GM18505 (cell line): ENCODE data around the gene SLC66A3.
"Not testable (repeated sequence)": the region's sequence is repeated elsewhere in the genome, so short reads cannot be mapped to it uniquely, and the experiment has no call there.

Experiments
- ATAC-seq: cut with Tn5 transposase; IDR thresholded peaks from one replicate; pipeline ENCODE4 v1.9.1; 2021; ENCODE audit not compliant: unreplicated experiment
- POLR2A ChIP-seq: IDR thresholded peaks from 4 replicates; pipeline ENCODE4 v1.6.1; 2011; ENCODE audit warnings: borderline replicate concordance; ENCODE audit not compliant: insufficient read depth, insufficient read length; ENCODE audit errors: extremely low read depth

Gene SLC66A3

DNA sequence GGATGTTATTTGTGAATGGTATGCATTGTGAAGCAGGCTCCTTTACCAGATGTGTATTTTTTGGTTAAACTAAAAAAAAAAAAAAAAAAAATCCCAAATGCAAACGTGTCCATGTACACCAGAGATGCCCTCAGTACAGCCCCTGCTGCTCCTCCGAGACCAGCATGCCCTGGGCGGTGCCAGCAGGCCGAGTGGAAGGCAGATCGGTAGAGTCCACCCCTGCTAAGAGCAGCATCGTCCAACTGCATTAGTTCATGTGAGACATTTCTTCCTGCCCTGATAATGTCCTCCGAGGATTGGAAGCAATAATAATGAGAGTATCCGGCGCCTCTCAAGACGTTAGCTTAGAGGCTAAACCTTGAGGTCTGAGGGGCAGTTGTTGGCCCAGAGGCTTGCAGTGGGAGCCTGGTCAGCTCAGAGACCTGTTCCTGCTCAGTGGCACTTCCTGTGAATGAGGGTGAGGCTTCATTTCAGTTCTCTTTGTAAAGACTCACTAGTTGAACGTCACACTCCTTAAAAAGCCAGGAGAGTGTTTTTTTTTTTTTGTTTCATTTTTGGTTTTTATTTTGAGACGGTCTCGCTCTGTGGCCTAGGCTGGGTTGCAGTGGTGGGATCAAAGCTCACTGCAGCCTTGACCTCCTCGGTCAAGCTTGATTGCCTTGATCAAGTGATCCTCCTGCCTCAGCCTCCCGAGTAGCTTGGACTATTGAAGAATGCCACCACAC, 5.6 kb downstream of the SLC66A3 start:
- TF ChIP-seq POLR2A = peak; percentile 44
- peak; percentile 67 for ATAC-seq

DNA sequence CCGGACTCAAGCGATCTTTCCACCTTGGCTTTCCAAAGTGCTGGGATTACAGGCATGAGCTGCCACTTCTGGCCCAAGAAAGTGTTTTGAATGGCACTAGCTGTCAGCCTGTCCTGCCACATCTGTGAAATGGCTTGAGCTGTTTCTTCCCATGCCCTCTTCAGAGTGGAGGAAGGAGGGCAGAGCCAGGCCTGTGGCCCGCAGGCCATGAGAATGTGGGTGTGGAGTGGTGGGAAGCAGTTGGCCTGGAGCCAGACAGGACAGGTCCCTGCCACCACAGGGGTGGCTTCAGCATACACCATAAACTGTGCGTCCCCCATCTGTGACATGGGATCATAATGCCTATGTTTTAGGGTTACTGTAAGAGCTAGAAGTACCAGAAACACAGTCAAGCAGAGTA, 6.5 kb downstream of the SLC66A3 start:
- no peak for TF ChIP-seq POLR2A
- ATAC-seq = no peak

DNA sequence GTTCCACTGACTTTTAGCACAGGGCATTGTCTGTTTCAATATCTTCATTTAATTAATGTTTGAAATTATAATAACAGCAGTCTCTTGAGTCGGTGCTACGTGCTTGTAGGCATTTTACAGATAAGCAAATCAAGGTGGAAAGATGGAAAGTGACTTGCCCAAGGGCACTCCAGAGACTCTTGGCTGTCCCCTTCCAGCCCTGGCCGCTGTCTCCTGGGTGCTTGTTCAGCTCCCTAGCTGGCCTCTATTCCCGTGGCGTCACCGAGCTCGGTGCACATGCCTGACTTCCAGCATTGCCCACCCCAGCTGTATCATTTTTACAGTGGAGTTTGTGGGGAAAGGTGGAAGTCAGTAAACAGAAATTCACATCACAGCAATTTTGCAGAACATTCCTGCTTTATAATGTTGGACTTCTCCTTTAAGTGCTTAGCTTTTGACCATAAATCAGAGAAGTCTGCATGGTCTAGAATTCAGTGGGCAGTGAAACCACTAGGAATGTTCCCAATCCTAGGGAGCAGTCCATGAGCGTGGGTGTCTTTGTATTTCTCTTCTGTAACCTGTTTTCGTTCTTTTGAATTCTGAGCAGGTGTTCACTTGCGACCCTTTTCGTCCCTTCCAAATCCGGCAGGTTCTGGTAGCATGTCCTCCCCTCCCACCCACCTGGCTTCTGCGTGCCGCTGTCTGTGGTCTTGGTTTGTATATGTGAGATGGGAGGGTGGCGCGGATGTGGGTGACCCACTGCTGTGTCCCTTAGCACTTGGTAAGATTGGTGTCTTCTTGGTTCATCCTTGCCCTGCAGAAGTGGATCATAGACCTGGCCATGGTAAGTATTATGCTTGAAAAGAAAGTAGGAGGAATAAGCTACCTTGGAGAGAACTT, 8.4 kb downstream of the SLC66A3 start:
- ATAC-seq = no peak
- no peak for TF ChIP-seq POLR2A

DNA sequence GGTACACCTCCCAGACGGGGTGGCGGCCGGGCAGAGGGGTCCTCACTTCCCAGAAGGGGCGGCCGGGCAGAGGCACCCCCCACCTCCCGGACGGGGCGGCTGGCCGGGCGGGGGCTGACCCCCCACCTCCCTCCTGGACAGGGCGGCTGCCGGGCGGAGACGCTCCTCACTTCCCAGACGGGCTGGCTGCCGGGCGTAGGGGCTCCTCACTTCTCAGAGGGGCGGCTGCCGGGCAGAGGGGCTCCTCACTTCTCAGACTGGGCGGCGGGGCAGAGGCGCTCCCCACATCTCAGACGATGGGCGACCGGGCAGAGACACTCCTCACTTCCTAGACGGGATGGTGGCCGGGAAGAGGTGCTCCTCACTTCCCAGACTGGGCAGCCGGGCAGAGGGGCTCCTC, 9.8 kb downstream of the SLC66A3 start:
- not testable (repeated sequence) for ATAC-seq

DNA sequence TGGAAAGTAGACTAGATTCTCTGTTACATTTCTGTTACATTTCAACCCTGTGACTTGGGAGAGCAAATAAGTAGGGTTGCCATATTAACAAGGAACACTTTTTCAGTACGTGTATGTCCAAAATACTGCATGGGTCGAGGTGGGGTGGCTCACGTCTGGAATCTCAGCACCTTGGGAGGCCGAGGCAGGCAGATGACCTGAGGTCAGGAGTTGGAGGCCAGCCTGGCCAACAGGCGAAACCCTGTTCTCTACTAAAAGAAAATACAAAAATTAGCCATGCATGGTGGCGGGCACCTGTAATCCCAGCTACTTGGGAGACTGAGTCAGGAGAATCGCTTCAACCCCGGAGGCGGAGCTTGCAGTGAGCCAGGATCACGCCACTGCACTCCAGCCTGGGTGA, 11.2 kb downstream of the SLC66A3 start:
- no peak for TF ChIP-seq POLR2A
- ATAC-seq = no peak

DNA sequence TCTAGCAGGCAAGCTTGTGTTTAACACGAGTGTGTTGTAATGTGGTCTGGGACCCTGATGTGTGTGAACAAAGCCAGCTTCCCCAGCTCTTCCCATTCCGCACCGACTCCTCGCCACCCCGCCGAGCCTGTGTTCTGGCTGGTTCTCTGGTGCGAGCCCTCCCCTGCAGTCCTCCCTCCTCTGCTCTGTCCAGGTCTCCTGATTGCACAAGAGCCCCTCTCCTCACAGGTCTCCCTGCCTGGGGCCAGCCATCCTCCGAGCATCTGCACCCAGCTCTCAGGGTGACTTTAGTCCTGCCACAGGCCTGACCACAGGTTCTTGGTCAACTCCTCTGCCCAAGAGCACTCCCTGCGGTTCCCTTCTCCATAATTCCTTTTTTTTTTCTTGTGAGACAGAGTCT, 13.2 kb downstream of the SLC66A3 start:
- no peak for ATAC-seq
- TF ChIP-seq POLR2A = no peak

DNA sequence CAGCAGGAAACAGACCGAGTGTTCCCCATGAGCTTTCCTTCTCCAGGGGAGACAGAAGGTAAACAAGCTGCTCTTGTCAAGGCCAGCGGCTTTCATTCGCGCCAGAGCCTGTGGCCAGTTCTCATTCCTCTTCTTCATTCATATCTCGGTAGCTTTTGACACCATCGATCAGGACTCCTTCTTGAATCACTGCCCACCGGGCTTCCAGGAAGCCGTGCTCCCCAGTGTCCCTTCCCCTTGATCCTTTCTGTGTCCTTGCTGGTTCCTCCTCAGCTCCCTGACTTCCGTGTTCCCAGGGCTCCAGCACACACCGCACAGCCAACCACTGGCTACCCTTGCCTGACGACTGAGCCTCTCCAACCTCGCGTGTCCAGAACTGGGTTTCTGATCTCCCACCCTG, 14.1 kb downstream of the SLC66A3 start:
- TF ChIP-seq POLR2A = no peak
- no peak for ATAC-seq

DNA sequence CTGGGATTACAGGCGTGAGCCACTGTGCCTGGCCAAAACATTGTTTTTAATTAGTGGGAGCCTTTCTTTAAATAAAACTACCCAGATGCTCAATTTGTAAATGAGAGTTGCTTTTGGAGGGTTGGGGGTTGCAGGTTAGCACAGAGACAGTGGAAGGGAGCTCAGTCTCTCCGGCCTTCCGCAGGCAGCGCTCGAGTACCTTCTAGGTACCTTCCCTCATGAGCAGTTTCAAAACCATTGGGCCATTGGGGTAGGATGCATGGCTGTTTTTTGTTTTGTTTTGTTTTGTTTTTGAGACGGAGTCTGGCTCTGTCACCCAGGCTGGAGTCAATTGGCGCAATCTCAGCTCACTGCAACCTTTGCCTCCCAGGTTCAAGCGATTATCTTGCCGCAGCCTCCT, 19.0 kb downstream of the SLC66A3 start:
- no peak for TF ChIP-seq POLR2A
- ATAC-seq = no peak

DNA sequence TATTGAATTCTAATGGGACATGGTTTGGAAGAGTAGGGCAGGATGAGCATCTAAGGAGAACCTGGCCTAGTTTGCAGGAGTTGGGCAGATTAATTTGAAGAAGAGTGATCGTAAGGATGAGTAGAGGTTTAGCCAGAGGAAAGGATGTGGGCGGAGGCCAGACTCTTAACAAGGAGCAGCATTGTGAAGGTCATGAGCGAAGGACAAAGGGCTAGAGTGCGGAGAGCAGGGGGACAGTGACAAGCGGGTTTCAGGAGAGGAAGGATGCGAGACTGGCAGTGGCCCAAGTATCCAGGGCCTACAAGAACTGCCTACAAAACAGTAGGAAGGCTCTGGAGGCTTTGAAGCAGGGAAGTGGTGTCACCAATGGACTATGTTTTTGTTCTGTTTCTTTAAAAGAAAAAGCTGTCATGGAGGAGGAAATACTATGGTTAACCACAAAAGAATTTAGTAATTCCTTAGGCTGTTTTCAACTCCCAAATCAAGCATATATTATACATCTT, 20.1 kb downstream of the SLC66A3 start:
- ATAC-seq = no peak
- TF ChIP-seq POLR2A = no peak

DNA sequence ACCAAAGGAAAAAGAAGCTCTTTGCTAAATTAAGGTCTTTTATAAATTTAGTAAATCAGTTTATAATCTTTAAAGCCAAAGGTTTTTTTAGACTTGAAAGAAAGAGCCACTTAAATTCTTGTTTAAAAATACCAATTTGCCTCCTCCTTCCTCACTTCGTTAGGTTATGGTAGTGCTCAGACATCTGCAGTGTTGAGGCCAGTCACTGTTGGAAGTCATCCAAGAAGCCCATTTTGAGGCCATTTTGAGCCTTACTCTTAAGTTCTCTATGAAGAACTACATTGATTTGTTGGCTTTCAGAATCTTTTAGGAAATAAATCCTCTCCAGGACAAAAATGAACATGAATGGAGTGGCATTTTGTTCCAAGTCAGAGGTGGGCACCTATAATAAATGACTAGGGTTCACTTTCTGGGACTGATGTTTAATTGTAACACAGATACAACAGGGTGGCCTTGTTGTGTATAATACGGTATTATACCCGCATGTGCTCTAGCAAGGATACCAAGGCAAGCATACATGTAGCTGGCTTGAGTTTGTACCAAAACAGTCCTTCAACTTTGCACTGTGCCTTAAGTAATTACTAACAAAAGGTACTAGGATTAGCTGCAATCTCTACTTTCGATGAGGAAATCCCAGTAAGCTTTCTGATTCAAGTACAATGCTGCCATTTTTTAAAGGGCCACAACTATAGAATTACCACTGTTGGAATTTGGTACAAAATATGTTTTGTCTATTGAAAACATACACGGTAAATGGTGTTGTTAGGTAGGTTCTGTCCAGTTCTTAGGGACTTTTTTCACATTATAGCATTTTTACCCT, 22.8 kb downstream of the SLC66A3 start:
- no peak for ATAC-seq
- TF ChIP-seq POLR2A = no peak

DNA sequence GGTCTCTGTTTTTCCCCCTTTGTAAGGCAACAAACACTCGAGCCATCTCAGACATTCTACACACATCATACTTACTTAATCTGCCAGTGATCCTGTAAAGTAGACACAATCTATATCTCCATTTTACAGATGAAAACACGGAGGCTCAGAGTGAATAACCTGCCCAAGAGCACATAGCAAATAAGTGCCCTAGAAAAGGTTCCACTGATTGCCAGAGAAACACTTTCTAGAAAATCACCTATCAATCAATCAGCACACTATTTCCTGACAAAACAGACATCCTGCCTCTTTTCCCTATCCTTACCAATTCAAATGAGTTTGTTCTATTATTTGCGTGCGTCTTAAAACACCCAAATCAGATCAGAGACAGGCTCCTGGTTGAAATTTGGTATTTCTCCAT, 23.9 kb downstream of the SLC66A3 start:
- ATAC-seq = no peak
- TF ChIP-seq POLR2A = no peak

DNA sequence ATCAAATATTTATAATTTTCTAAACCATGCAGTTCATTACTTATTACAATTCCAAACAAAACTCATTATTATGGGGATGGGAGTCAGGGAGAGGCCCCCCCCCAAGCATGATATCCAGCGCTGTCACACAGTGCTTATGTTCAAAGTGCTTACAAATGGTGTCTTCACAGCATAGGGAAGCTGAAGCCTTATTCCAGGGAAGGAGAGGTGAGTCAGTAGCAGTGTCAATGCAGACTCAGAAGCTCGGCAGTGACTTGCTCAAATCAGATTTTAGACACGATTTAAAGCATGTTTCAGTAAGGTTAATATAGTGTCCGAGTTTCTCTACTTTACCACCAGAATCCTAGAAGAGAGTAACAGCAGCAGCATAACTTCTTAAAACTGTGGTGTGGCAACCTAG, 24.6 kb downstream of the SLC66A3 start:
- ATAC-seq = no peak
- no peak for TF ChIP-seq POLR2A

DNA sequence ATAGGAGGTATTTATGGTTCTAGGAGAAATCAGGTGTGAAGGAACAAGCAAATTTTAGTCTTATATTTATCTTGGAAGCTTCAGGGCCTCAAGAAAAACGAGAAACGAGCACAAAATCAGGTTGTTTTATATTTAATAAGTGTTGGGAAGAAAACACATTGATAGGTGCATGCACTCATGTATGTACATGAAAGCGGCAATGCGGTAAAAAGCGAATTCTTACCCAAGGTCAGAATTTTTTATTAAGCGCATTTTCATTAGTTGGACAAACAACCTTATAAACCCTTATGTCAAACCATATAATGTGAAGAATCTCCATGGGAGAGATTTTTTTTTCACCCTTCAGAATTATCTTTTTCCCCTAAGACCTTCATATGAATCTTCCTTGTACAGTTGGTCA, 25.4 kb downstream of the SLC66A3 start:
- ATAC-seq = no peak
- no peak for TF ChIP-seq POLR2A
